Measurements from ENCODE around the gene ABHD3.
"Not testable (repeated sequence)": the region's sequence is repeated elsewhere in the genome, so short reads cannot be mapped to it uniquely, and the experiment has no call there.

ABHD3 gene

DNA sequence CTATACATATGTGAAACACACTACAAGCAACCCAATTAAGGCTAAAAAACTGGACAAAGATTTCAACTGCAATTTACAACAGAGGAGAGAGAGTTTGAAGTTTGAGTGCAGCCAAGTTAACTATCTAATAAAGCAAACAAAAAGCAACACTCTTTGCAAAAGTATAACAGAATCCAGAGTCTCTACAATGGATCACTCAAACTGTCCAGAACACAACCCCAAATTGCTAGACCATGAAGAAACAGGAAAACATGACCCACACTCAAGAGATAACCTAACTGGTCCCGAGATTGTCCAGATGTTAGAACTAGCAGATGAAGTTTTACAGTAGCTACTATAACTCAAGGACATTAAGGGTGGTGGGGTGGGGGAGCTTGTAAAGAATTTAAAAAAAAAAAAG is 14.8 kb downstream of the ABHD3 start:
- no peak for TF ChIP-seq CTCF (IDR thresholded peaks at IDR 0.05)
- H3K4me1 Mint-ChIP-seq, result peaks cover 9% of the 10 kb centered on the region
- H3K4me3 Mint-ChIP-seq, result no peak overlapping the region
- no peak overlapping the region for H3K27ac Mint-ChIP-seq
- H3K27me3 Mint-ChIP-seq (ENCODE audit: low read depth, poor library complexity), result peaks cover 5% of the 10 kb centered on the region
- no peak for DNase-seq
- H3K36me3 Mint-ChIP-seq (ENCODE audit: low read depth), result peaks cover 57% of the 10 kb centered on the region
- peaks cover 31% of the 10 kb centered on the region for H3K9me3 Mint-ChIP-seq

- Mint-ChIP-seq H3K36me3 (ENCODE audit: low read depth) (peaks cover 46% of the 10 kb centered on the region), H3K27ac (no peak overlapping the region), H3K4me3 (no peak overlapping the region), H3K4me1 (peaks cover 10% of the 10 kb centered on the region), H3K9me3 (peaks cover 28% of the 10 kb centered on the region), H3K27me3 (ENCODE audit: low read depth, poor library complexity) (peaks cover 5% of the 10 kb centered on the region)
- TF ChIP-seq CTCF (IDR thresholded peaks at IDR 0.05), result no peak
- no peak for DNase-seq
Observed at GRCh38 chr18:21686282-21687105, 18.1 kb downstream of the ABHD3 start.

- H3K36me3 Mint-ChIP-seq (ENCODE audit: low read depth), result peaks cover 37% of the 10 kb centered on the region
- not testable (repeated sequence) for H3K27ac Mint-ChIP-seq
Observed at GRCh38 chr18:21685556-21685981, 19.0 kb downstream of the ABHD3 start.

DNA sequence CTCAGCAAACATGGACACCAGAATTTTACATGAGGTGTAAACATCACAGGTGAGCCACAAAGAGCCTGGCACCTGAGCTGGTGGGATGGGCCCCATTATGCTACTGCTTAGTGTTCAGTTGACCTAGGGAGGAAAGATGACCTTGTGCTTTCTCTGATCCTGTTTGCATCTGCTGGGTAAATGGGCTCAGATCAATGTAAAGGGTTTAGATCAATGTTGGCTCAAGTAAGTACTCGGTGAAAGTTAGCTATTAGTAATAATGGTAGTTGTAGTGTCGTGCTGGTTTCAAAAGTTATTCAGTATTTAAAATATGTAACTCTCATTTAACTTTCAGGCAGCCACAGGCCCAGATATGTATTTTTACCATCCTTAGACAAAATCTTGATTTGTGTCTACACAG is 19.8 kb downstream of the ABHD3 start:
- Mint-ChIP-seq H3K36me3 (ENCODE audit: low read depth) (peaks cover 29% of the 10 kb centered on the region), H3K27ac (no peak overlapping the region), H3K4me3 (no peak overlapping the region), H3K4me1 (peaks cover 10% of the 10 kb centered on the region), H3K9me3 (peaks cover 14% of the 10 kb centered on the region), H3K27me3 (ENCODE audit: low read depth, poor library complexity) (no peaks in the 10 kb centered on the region)
- DNase-seq, result no peak
- no peak for TF ChIP-seq CTCF (IDR thresholded peaks at IDR 0.05)

More at GRCh38 chr18:21685556-21685981, 19.0 kb downstream of the ABHD3 start:
- H3K9me3 Mint-ChIP-seq, result peaks cover 22% of the 10 kb centered on the region
- DNase-seq; H3K27me3 Mint-ChIP-seq (ENCODE audit: low read depth, poor library complexity); H3K4me1 Mint-ChIP-seq; H3K4me3 Mint-ChIP-seq: not testable (repeated sequence)

DNA sequence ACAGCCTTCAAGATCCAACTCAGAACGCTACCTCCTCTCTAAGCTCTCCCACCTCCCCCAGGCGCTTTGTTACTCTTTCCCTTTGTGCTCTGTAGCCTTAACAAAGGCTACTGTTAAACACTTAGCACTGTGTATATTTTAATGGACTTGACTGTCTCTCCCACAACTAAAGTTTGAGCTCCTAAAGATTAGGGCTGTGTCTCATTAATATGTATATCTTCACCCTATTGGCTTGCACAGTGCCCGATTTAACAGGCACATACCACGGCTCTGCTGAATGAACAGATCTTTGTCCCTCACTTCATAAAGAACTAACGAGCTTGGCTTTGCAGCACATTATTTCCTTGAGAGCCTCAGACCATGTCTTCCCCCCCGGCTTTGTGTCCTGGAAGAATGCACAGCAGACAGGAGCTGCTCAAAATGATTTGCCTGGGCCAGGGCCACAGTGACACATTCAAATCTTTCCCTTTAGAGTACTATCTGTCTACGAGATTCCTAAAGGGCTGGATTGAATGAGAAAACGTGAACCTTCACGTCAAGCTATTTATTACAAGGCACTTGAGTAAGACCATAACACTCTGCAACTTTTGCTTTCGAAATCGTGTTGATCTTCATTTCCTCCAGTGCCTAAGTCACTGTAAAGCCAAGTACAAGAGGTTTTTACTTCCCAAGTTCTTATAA is 22.1 kb downstream of the ABHD3 start:
- Mint-ChIP-seq H3K9me3 (no peaks in the 10 kb centered on the region), H3K4me3 (no peak overlapping the region), H3K27ac (no peak overlapping the region), H3K36me3 (ENCODE audit: low read depth) (peaks cover 7% of the 10 kb centered on the region), H3K4me1 (peaks cover 10% of the 10 kb centered on the region), H3K27me3 (ENCODE audit: low read depth, poor library complexity) (no peaks in the 10 kb centered on the region)
- no peak for DNase-seq
- no peak for TF ChIP-seq CTCF (IDR thresholded peaks at IDR 0.05)

DNA sequence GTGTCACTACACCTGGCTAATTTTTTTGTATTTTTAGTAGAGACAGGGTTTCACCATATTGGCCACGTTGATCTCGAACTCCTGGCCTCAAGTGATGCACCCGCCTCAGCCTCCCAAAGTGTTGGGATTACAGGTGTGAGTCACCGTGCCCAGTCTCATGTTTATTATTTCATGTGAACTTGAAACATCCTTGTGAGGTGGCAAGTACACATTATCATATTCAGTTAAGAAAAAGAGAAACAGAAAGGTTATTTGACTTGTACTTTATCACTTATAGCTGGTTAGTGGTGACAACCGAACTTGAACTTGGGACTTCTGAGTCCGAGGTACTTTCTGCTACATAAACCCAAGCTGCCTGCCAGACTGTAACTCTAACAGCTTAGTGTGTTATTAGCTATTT is 24.4 kb downstream of the ABHD3 start:
- no peak for TF ChIP-seq CTCF (IDR thresholded peaks at IDR 0.05)
- no peaks in the 10 kb centered on the region for H3K9me3 Mint-ChIP-seq
- DNase-seq, result no peak
- H3K36me3 Mint-ChIP-seq (ENCODE audit: low read depth), result no peaks in the 10 kb centered on the region
- H3K4me1 Mint-ChIP-seq, result peaks cover 10% of the 10 kb centered on the region
- no peak overlapping the region for H3K4me3 Mint-ChIP-seq
- H3K27ac Mint-ChIP-seq, result no peak overlapping the region
- no peaks in the 10 kb centered on the region for H3K27me3 Mint-ChIP-seq (ENCODE audit: low read depth, poor library complexity)
